Mesenchymal stem cell (in vitro differentiated cells and primary cell): ENCODE data around the gene PLXNB1.

Source experiments
- DNase-seq: peaks from one replicate; pipeline ENCODE4 v3.0.0-alpha.2; 2013
- H2AFZ ChIP-seq: one replicate; pipeline ENCODE4 v1.6.1; 2013; ENCODE audit warnings: low read depth, mild to moderate bottlenecking, control low read depth, inconsistent platforms, low read length, moderate library complexity
- H2AK5ac ChIP-seq: 2 replicates; pipeline ENCODE4 v1.6.1; 2013; ENCODE audit warnings: low read length, moderate library complexity, mild to moderate bottlenecking, inconsistent platforms; ENCODE audit not compliant: severe bottlenecking
- H2BK120ac ChIP-seq: one replicate; pipeline ENCODE4 v1.6.1; 2013; ENCODE audit warnings: low read depth, mild to moderate bottlenecking, inconsistent platforms, low read length, moderate library complexity
- H2BK12ac ChIP-seq, 2 experiments: one replicate each; pipeline ENCODE4 v1.6.1; 2013; ENCODE audit warnings: inconsistent platforms in 2 of 2, low read length in 2 of 2, mild to moderate bottlenecking in 2 of 2, moderate library complexity in 2 of 2, control low read depth in 1 of 2
- H2BK15ac ChIP-seq: one replicate; pipeline ENCODE4 v1.6.1; 2013; ENCODE audit warnings: mild to moderate bottlenecking, low read depth, inconsistent platforms; ENCODE audit not compliant: poor library complexity, severe bottlenecking
- H2BK5ac ChIP-seq: 2 replicates; pipeline ENCODE4 v1.6.1; 2013; ENCODE audit warnings: low read depth, mild to moderate bottlenecking, low read length, control low read depth, inconsistent platforms; ENCODE audit not compliant: poor library complexity, severe bottlenecking
- H3K14ac ChIP-seq, 2 experiments: one replicate each; pipeline ENCODE4 v1.6.1; 2013; ENCODE audit warnings: inconsistent platforms in 2 of 2, low read length in 2 of 2, control low read depth in 1 of 2, mild to moderate bottlenecking in 1 of 2, moderate library complexity in 1 of 2
- H3K18ac ChIP-seq, 2 experiments: one replicate each; pipeline ENCODE4 v1.6.1; 2013; ENCODE audit warnings: inconsistent platforms in 2 of 2, low read length in 2 of 2, control low read depth in 1 of 2, low read depth in 1 of 2, mild to moderate bottlenecking in 1 of 2
- H3K23ac ChIP-seq, 2 experiments: one replicate each; pipeline ENCODE4 v1.6.1; 2013; ENCODE audit warnings: inconsistent platforms in 2 of 2, low read length in 2 of 2, mild to moderate bottlenecking in 2 of 2, moderate library complexity in 2 of 2, control low read depth in 1 of 2
- H3K27ac ChIP-seq: 2 replicates; pipeline ENCODE4 v1.5.1; 2013; ENCODE audit warnings: mild to moderate bottlenecking, moderate library complexity, low read length, control low read depth, inconsistent platforms; ENCODE audit not compliant: poor library complexity, severe bottlenecking
- H3K27me3 ChIP-seq, 2 experiments: 2 replicates each; pipeline versions ENCODE4 v1.6.1 to v1.7.0; 2013; ENCODE audit warnings: low read length in 2 of 2, mild to moderate bottlenecking in 2 of 2, moderate library complexity in 2 of 2, control low read depth in 1 of 2, inconsistent platforms in 1 of 2; ENCODE audit not compliant: control insufficient read depth in 1 of 2, insufficient read depth in 1 of 2
- H3K36me3 ChIP-seq, 2 experiments: 2 replicates each; pipeline versions ENCODE4 v1.6.1 to v1.7.0; 2013; ENCODE audit warnings: low read length in 2 of 2, control low read depth in 1 of 2, inconsistent platforms in 1 of 2, low read depth in 1 of 2, mild to moderate bottlenecking in 1 of 2; ENCODE audit not compliant: insufficient read depth in 2 of 2, control insufficient read depth in 1 of 2
- H3K4ac ChIP-seq, 2 experiments: one replicate each; pipeline ENCODE4 v1.6.1; 2013; ENCODE audit warnings: inconsistent platforms in 2 of 2, low read length in 2 of 2, mild to moderate bottlenecking in 2 of 2, moderate library complexity in 2 of 2, control low read depth in 1 of 2, low read depth in 1 of 2
- H3K4me1 ChIP-seq: 2 replicates; pipeline ENCODE4 v1.6.1; 2013; ENCODE audit warnings: low read depth, low read length, control low read depth; ENCODE audit not compliant: control insufficient read depth, insufficient read depth
- H3K4me2 ChIP-seq: 2 replicates; pipeline ENCODE4 v1.6.1; 2013; ENCODE audit warnings: low read length, mild to moderate bottlenecking, inconsistent platforms; ENCODE audit not compliant: poor library complexity, severe bottlenecking
- H3K4me3 ChIP-seq, 2 experiments: 2 replicates each; pipeline versions ENCODE4 v1.5.1 to v1.7.0; 2013; ENCODE audit warnings: low read length in 2 of 2, mild to moderate bottlenecking in 2 of 2, control low read depth in 1 of 2, low read depth in 1 of 2; ENCODE audit not compliant: insufficient read depth in 1 of 2
- H3K79me1 ChIP-seq: replicated peaks from 2 replicates; pipeline ENCODE4 v1.6.1; 2013; ENCODE audit warnings: mild to moderate bottlenecking, control low read depth, low read length, inconsistent platforms; ENCODE audit not compliant: poor library complexity, severe bottlenecking
- H3K9ac ChIP-seq: 2 replicates; pipeline ENCODE4 v1.7.0; 2013; ENCODE audit warnings: mild to moderate bottlenecking, low read length, moderate library complexity
- H3K9me3 ChIP-seq: 2 replicates; pipeline ENCODE4 v1.7.0; 2013; ENCODE audit warnings: mild to moderate bottlenecking, low read length; ENCODE audit not compliant: control insufficient read depth
- H4K8ac ChIP-seq: one replicate; pipeline ENCODE4 v1.6.1; 2013; ENCODE audit warnings: inconsistent platforms, mild to moderate bottlenecking, low read length, moderate library complexity
- H4K91ac ChIP-seq: one replicate; pipeline ENCODE4 v1.6.1; 2013; ENCODE audit warnings: mild to moderate bottlenecking, low read length, inconsistent platforms
- WGBS: methylation state at CpG from one replicate; pipeline ENCODE4 v1.1.7; 2013; ENCODE audit warnings: mixed read lengths; 5-methylcytosine and 5-hydroxymethylcytosine counted together

Gene PLXNB1

DNA sequence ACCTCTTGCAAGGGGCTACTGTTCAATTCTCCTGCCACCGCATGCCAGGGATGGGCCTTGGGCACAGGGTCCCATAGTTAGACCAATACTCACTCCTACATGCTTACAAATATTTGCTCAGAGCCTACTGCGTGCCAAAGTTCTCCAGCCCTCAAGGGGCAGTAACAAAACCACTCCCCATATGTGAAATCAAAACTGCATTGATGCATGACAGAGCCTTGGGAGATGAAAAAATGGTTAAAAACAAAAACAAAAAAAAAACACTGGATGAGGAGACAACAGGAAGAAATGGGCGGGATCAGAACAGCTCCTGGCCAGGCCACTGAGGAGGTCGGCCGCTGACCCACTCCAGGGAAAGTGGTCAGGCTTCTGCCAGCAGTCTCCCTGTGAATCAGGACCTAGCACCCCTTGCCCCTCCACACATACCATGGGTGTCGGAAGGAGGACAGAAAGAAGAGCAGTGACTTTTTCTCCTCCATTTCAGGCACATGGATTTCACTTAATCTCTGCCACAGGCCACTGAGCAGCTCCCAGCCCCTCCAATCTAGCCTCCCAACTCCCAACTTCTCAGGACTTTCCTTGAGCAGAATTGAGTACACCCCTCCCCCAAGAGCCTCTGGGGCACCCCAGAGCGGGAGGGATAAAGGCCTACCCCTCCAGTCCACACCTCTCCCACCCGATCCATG, 2.8 kb downstream of the PLXNB1 start:
- no peak overlapping the region for H3K14ac ChIP-seq
- no peak overlapping the region for H4K91ac ChIP-seq
- H3K4me2 ChIP-seq = no peak overlapping the region
- no peak overlapping the region for H2BK120ac ChIP-seq
- H2BK5ac ChIP-seq = no peak overlapping the region
- H3K9me3 ChIP-seq = no peaks in the 10 kb centered on the region
- H3K36me3 ChIP-seq = peaks cover 5 to 40% of the 10 kb centered on the region in 2 experiments
- H3K23ac ChIP-seq = no peak overlapping the region
- H3K4me3 ChIP-seq = peak overlapping the region in 1 of 2 experiments; percentile 79
- peak overlapping the region in 1 of 2 experiments; percentile 42 for H3K4ac ChIP-seq
- no peak for DNase-seq
- peak overlapping the region; percentile 80 for H3K9ac ChIP-seq
- no peak overlapping the region for H2BK15ac ChIP-seq
- no peak overlapping the region for H2AFZ ChIP-seq
- H2BK12ac ChIP-seq = no peak overlapping the region
- peaks cover 49% of the 10 kb centered on the region for H3K79me1 ChIP-seq
- H2AK5ac ChIP-seq = no peak overlapping the region
- H4K8ac ChIP-seq = no peak overlapping the region
- WGBS = 85% methylated on average over 7 of the region's 8 CpGs
- no peak overlapping the region for H3K18ac ChIP-seq
- H3K27me3 ChIP-seq = no peaks in the 10 kb centered on the region
- no peak overlapping the region for H3K27ac ChIP-seq
- H3K4me1 ChIP-seq = peaks cover 54% of the 10 kb centered on the region

DNA sequence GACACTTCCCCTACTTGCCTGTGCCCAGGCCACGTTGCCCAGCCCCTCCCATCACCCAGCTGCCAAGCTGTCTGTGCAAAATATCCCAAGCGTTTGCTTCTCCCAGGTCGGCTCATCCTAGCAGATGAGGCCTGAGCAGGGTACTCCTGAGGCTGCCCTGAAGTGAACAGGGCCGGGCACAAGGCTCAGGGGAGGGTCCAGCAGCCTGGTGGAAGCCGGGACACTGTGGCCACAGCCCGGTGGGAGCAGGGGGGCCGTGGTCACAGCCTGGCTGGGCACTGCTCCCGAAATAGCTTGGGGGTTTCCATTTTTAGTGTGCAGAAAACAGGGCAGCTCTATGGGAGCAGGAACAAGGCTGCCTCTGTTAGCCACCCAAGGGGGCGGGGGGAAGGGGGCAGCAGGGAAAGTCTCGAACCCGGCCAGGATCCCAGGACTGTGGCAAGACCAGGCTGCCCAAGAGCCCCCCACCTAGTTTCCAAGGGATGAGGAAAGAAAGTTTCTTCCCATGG, 3.4 kb downstream of the PLXNB1 start:
- no peak overlapping the region for H2BK12ac ChIP-seq
- no peaks in the 10 kb centered on the region for H3K9me3 ChIP-seq
- no peak overlapping the region for H3K27ac ChIP-seq
- peaks cover 54% of the 10 kb centered on the region for H3K4me1 ChIP-seq
- no peak overlapping the region for H3K14ac ChIP-seq
- peak overlapping the region; percentile 22 for H2BK120ac ChIP-seq
- no peak for DNase-seq
- H3K4me3 ChIP-seq = peak overlapping the region in 1 of 2 experiments; percentile 79
- H3K4me2 ChIP-seq = no peak overlapping the region
- H3K18ac ChIP-seq = no peak overlapping the region
- no peak overlapping the region for H3K23ac ChIP-seq
- no peak overlapping the region for H3K4ac ChIP-seq
- no peak overlapping the region for H2AK5ac ChIP-seq
- H2AFZ ChIP-seq = no peak overlapping the region
- H4K8ac ChIP-seq = no peak overlapping the region
- peaks cover 0 to 43% of the 10 kb centered on the region in 2 experiments for H3K36me3 ChIP-seq
- H2BK15ac ChIP-seq = no peak overlapping the region
- H3K79me1 ChIP-seq = peaks cover 56% of the 10 kb centered on the region
- 90% methylated on average over 11 of the region's 11 CpGs for WGBS
- H3K9ac ChIP-seq = no peak overlapping the region
- H4K91ac ChIP-seq = no peak overlapping the region
- no peaks in the 10 kb centered on the region for H3K27me3 ChIP-seq
- no peak overlapping the region for H2BK5ac ChIP-seq

DNA sequence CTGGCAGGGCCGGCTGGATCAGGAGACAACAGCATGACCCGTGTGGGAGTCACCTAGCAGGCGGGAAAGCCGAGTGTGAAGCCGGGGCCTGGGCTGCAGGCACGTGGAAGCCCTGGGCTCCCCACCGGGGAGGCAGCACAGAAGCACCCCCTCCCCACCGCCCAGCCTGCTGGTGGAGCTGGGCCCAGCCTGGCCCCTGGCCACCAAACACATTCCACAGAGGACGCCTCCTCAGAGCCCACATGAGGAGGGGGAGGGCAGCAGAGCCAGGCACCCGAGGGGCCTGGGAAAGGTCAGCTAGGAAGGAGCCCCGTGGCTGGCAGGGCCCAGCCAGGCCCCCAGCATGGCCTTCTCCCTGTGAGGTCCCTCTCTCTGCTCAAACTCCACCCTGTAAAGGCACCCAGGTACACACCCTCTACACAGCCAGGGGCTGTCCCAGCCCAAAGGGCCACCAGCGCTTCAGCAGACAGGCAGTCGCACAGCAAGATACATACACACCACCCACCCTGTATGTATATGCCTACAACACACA, 4.5 kb downstream of the PLXNB1 start:
- H3K18ac ChIP-seq = no peak overlapping the region

GRCh38 chr3:48423883-48424695, 5.8 kb downstream of the PLXNB1 start:
- no peak overlapping the region for H4K91ac ChIP-seq

More for the DNA sequence above, 4.5 kb downstream of the PLXNB1 start:
- Histone ChIP-seq H3K79me1 (peaks cover 66% of the 10 kb centered on the region), H3K4me3 (no peak overlapping the region), H3K9ac (no peak overlapping the region), H3K9me3 (no peaks in the 10 kb centered on the region), H2BK12ac (no peak overlapping the region), H2BK15ac (no peak overlapping the region), H3K4me1 (peaks cover 50% of the 10 kb centered on the region), H3K4me2 (no peak overlapping the region), H2AFZ (no peak overlapping the region), H4K8ac (no peak overlapping the region), H3K23ac (no peak overlapping the region), H3K27ac (no peak overlapping the region), H4K91ac (no peak overlapping the region), H3K27me3 (no peaks in the 10 kb centered on the region), H3K4ac (no peak overlapping the region), H3K36me3 (peaks cover 0 to 45% of the 10 kb centered on the region in 2 experiments), H3K14ac (peak overlapping the region in 1 of 2 experiments; percentile 1), H2BK120ac (no peak overlapping the region), H2BK5ac (no peak overlapping the region), H2AK5ac (no peak overlapping the region)
- no peak for DNase-seq
- 78% methylated on average over 13 of the region's 13 CpGs for WGBS

More at GRCh38 chr3:48423883-48424695, 5.8 kb downstream of the PLXNB1 start:
- no peak for DNase-seq
- Histone ChIP-seq H3K23ac (peak overlapping the region in 1 of 2 experiments; percentile 9), H4K8ac (no peak overlapping the region), H2BK120ac (no peak overlapping the region), H3K4me3 (no peak overlapping the region), H3K9me3 (no peaks in the 10 kb centered on the region), H3K27me3 (no peaks in the 10 kb centered on the region), H2AK5ac (no peak overlapping the region), H3K4ac (no peak overlapping the region), H2AFZ (no peak overlapping the region), H2BK12ac (no peak overlapping the region), H3K18ac (no peak overlapping the region), H3K4me2 (no peak overlapping the region), H3K9ac (no peak overlapping the region), H2BK5ac (no peak overlapping the region), H3K79me1 (peaks cover 70% of the 10 kb centered on the region), H3K27ac (no peak overlapping the region), H3K36me3 (peaks cover 0 to 57% of the 10 kb centered on the region in 2 experiments), H2BK15ac (no peak overlapping the region), H3K4me1 (peaks cover 44% of the 10 kb centered on the region), H3K14ac (no peak overlapping the region)
- WGBS = 94% methylated on average over 27 of the region's 27 CpGs
